Tibial nerve (tissue), 4 donors: ENCODE measurements around the gene CAMTA1. TPM values are rescaled to one million over a fixed set of nuclear protein-coding genes. Genes with fewer than 3 reads are reported as not detected.
A peak's percentile ranks its signal among the peaks of the same experiment; 100 is the strongest.

Experiments used
- DNase-seq, 2 donors: peaks; one replicate each; pipeline ENCODE4 v3.0.0-alpha.2; 2019; ENCODE audit warnings: low spot score in 2 of 2
- H3K27ac ChIP-seq, 4 donors: fragments of 200-600 bp; sonication (generic) in 3 of 4; one replicate each; pipeline ENCODE4 v1.5.1; 2017 to 2019; ENCODE audit warnings: mild to moderate bottlenecking in 1 of 4
- H3K27me3 ChIP-seq, 2 donors: fragments of 200-600 bp; sonication (generic) in 1 of 2; one replicate each; pipeline versions ENCODE4 v1.5.1 to v1.6.0; 2017 to 2019
- H3K36me3 ChIP-seq, 3 donors: fragments of 200-600 bp; sonication (generic); one replicate each; pipeline ENCODE4 v1.5.1; 2018 to 2019
- H3K4me1 ChIP-seq, 4 donors: fragments of 200-600 bp; sonication (generic) in 3 of 4; one replicate each; pipeline ENCODE4 v1.5.1; 2017 to 2019
- H3K4me3 ChIP-seq, 4 donors: fragments of 200-600 bp; sonication (generic) in 3 of 4; one replicate each; pipeline ENCODE4 v1.5.1; 2017 to 2019; ENCODE audit warnings: mild to moderate bottlenecking in 1 of 4, moderate library complexity in 1 of 4
- H3K9me3 ChIP-seq, 4 donors: fragments of 200-600 bp; sonication (generic) in 3 of 4; one replicate each; pipeline ENCODE4 v1.5.1; 2017 to 2019
- EP300 ChIP-seq, 2 donors: sonication (generic); formaldehyde crosslinking; IDR thresholded peaks; one replicate each; pipeline ENCODE4 v1.6.1; 2017; ENCODE audit warnings: antibody characterized with exemption in 2 of 2, mild to moderate bottlenecking in 1 of 2
- POLR2A ChIP-seq, 2 donors: fragments of 450-650 bp; IDR thresholded peaks; one replicate each; pipeline ENCODE4 v1.6.1; 2017; ENCODE audit warnings: antibody characterized with exemption in 2 of 2, mild to moderate bottlenecking in 2 of 2, moderate library complexity in 2 of 2
- WGBS, 2 donors: methylation state at CpG; one replicate each; pipeline ENCODE4 v1.1.5; 2018; 5-methylcytosine and 5-hydroxymethylcytosine counted together
- total RNA-seq, 4 donors: library from RNA; depleted of rRNA; stranded (reverse); fragments of >200 nt; gene quantifications; one replicate each; pipeline ENCODE4 v1.1.0, GENCODE V29; 2016
- TF ChIP-seq, protein P1 (sequence below), 5 experiments: fragments of 200-600 bp in 3 of 5; fragments of 450-650 bp in 2 of 5; sonication (generic) in 3 of 5; IDR thresholded peaks; one replicate each; pipeline ENCODE4 v1.5.1; 2016 to 2019; ENCODE audit warnings: antibody characterized with exemption in 5 of 5, mild to moderate bottlenecking in 3 of 5, moderate library complexity in 2 of 5

Gene CAMTA1
- total RNA-seq, 4 donors from 2014 or later, result 41.8 to 104 (median 87.2) TPM

DNA sequence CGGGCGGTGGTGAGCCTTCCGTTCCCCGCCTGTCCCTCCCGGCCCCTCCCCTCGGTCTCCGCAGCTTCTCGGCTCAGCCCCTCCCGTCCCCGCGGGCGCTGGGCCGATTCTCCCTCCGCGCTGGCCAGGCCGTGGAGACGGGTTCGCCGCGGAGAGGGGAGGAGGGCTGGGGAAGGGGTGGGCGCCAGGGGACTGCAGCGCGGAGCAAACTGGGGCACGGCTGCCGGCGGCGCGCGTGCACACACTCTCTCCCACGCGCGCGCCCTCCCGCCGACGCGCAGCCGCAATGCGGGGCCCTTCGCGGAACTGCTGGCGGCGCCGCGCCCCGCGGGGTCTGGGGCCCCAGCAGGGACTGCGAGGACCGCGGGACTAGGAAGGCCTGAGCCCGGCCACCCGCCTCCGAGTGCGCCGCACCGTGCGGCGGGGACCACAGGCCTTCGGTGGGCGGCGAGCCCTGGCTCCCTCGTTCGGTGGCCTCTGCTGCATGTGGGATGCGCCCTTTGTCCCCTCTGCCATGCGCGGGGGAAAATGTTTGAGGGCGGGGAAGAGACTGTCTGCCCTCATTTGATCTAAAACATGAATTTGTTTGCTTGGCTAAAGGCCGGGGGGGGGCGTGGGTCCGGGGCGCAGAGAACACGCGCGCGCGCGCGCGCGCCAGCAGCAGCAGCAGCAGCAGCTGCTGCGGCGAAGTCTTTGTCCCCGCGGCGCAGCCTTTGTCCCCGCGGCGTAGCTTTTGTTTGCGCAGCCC is 895.1 kb downstream of the CAMTA1 start:
- Histone ChIP-seq H3K27ac (peak overlapping the region; percentile 28 to 87 (median 51)), H3K36me3 (no peaks in the 10 kb centered on the region), H3K4me1 (peaks cover 0 to 18% (median 3%) of the 10 kb centered on the region in 4 donors), H3K9me3 (no peaks in the 10 kb centered on the region), H3K27me3 (no peaks in the 10 kb centered on the region), H3K4me3 (peak overlapping the region; percentile 54 to 92 (median 65))
- peak in 1 of 2 donors; percentile 6 for TF ChIP-seq POLR2A (IDR thresholded peaks at IDR 0.05)
- no peak for TF ChIP-seq EP300 (IDR thresholded peaks at IDR 0.05)
- no peak for DNase-seq
- WGBS, 2 donors, result 0 to 1% methylated on average over 31 to 69 of the region's 89 CpGs

DNA sequence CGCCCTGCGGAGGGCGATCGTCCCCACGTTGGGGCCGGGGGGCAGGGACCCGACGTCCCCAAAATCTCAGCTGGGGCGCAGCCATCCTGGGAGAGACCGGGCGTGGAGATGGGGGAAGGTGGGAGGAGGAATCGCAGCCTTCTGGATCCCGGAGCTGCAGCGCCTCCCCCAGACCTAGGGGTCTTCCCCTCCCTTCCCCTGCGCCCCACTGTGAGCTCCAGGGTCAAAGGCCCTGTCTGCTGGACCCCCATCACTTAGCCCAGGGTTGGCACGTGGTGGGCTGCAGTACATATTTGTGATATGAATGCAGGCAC is 895.7 kb downstream of the CAMTA1 start:
- H3K4me1 ChIP-seq, result peaks cover 0 to 18% (median 3%) of the 10 kb centered on the region in 4 donors
- H3K4me3 ChIP-seq, result peak overlapping the region; percentile 54 to 92 (median 65)
- no peaks in the 10 kb centered on the region for H3K9me3 ChIP-seq
- no peaks in the 10 kb centered on the region for H3K36me3 ChIP-seq
- 0% methylated on average over 1 to 11 of the region's 16 CpGs for WGBS, 2 donors
- no peak for DNase-seq
- H3K27me3 ChIP-seq, result no peaks in the 10 kb centered on the region
- peak overlapping the region in 3 of 4 donors; percentile 28 to 87 (median 55) for H3K27ac ChIP-seq
- TF ChIP-seq POLR2A (IDR thresholded peaks at IDR 0.05) (no peak), EP300 (IDR thresholded peaks at IDR 0.05) (no peak)
- TF ChIP-seq, protein P1, sequence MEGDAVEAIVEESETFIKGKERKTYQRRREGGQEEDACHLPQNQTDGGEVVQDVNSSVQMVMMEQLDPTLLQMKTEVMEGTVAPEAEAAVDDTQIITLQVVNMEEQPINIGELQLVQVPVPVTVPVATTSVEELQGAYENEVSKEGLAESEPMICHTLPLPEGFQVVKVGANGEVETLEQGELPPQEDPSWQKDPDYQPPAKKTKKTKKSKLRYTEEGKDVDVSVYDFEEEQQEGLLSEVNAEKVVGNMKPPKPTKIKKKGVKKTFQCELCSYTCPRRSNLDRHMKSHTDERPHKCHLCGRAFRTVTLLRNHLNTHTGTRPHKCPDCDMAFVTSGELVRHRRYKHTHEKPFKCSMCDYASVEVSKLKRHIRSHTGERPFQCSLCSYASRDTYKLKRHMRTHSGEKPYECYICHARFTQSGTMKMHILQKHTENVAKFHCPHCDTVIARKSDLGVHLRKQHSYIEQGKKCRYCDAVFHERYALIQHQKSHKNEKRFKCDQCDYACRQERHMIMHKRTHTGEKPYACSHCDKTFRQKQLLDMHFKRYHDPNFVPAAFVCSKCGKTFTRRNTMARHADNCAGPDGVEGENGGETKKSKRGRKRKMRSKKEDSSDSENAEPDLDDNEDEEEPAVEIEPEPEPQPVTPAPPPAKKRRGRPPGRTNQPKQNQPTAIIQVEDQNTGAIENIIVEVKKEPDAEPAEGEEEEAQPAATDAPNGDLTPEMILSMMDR (IDR thresholded peaks at IDR 0.05), result no peak

DNA sequence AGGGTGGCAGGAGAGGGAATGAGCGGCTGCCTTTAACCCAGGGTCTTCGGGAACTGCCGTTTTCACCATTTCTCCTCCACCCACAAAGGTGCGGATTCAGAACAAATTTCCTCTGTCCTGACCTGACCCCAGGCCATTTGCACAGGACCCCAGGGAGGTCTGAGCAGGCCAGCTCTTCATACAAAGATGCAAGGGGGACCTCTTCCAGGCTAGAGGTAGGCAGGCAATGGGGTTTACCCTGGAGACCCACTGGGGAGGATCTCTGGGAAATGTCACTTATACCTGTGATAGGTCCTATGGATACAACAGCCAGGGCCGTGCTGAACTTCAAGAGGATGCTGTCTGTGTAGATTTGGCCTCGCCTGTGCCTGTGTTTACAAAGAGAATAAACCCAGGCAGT is 896.1 kb downstream of the CAMTA1 start:
- Histone ChIP-seq H3K27ac (no peak overlapping the region), H3K27me3 (no peaks in the 10 kb centered on the region), H3K4me3 (no peak overlapping the region), H3K36me3 (no peaks in the 10 kb centered on the region), H3K9me3 (no peaks in the 10 kb centered on the region), H3K4me1 (peaks cover 0 to 18% (median 3%) of the 10 kb centered on the region in 4 donors)
- TF ChIP-seq POLR2A (IDR thresholded peaks at IDR 0.05), result no peak
- TF ChIP-seq EP300 (IDR thresholded peaks at IDR 0.05), result no peak
- TF ChIP-seq, protein P1 (IDR thresholded peaks at IDR 0.05), result no peak
- WGBS, 2 donors, result 80 to 83% methylated on average over 6 of the region's 6 CpGs
- DNase-seq, result no peak

DNA sequence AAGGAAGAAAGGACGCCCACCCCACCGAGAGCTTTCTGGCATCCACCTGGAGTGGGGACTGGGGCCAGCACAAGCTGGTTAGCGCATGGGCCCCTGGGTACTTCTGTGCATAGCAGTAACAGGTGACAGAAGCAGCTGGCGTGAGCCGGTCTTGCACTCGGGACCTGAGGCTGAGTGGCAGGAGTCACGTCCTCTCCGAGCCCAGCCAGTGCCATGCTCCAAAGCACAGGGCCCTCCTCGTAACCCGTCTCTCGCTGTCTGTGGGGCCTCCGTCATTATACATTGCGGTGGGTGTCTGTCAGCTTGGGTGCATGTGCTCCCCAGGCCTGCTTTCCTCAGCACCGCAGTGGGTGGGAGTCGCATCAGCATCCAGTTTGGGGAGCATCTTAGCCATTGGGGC is 898.3 kb downstream of the CAMTA1 start:
- no peak overlapping the region for H3K27ac ChIP-seq
- no peaks in the 10 kb centered on the region for H3K27me3 ChIP-seq

DNA sequence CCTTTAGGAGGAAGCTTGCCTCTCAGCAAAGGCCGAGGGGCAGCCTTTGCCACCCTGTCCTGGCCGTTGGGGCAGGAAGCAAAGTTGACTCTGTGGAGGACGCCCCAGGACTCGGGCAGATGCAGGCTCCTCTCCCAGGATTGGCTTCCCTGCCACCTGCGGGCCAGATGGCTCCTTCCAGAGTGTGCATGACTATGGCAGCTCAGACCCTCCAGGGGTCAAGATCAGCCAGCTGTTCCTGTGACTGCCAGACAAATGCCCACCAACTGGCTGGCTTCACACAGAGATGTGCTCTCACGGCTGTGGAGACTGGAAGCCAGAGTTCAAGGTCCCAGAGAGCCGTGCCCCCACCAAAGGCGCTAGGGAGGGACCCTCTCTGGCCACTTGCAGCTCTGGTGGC is 898.9 kb downstream of the CAMTA1 start:
- 77 to 81% methylated on average over 8 of the region's 8 CpGs for WGBS, 2 donors
- H3K9me3 ChIP-seq, result no peaks in the 10 kb centered on the region
- no peak for DNase-seq
- peaks cover 0 to 18% (median 3%) of the 10 kb centered on the region in 4 donors for H3K4me1 ChIP-seq
- no peak for TF ChIP-seq EP300 (IDR thresholded peaks at IDR 0.05)
- TF ChIP-seq, protein P1 (IDR thresholded peaks at IDR 0.05), result no peak
- no peak for TF ChIP-seq POLR2A (IDR thresholded peaks at IDR 0.05)
- H3K36me3 ChIP-seq, result no peaks in the 10 kb centered on the region
- H3K27ac ChIP-seq, result no peak overlapping the region
- no peaks in the 10 kb centered on the region for H3K27me3 ChIP-seq
- H3K4me3 ChIP-seq, result no peak overlapping the region

More for the DNA sequence above, 898.3 kb downstream of the CAMTA1 start:
- TF ChIP-seq, protein P1 (IDR thresholded peaks at IDR 0.05), result no peak
- TF ChIP-seq POLR2A (IDR thresholded peaks at IDR 0.05) (no peak), EP300 (IDR thresholded peaks at IDR 0.05) (no peak)
- 91 to 92% methylated on average over 12 to 14 of the region's 15 CpGs for WGBS, 2 donors
- H3K9me3 ChIP-seq, result no peaks in the 10 kb centered on the region
- H3K4me1 ChIP-seq, result peaks cover 0 to 18% (median 3%) of the 10 kb centered on the region in 4 donors
- no peak overlapping the region for H3K4me3 ChIP-seq
- DNase-seq, result no peak
- no peaks in the 10 kb centered on the region for H3K36me3 ChIP-seq
